ENCODE results near the gene CDRT4.

CDRT4 gene

GRCh38 chr17:15465045-15465701 lies 2.2 kb downstream of the CDRT4 start:
- Histone ChIP-seq H3K4me3 (ENCODE audit: low read depth in 1 of 2, low read length in 2 of 2) (no peak overlapping the region), H3K27ac (ENCODE audit: low read length) (no peak overlapping the region), H3K4me2 (ENCODE audit: insufficient read depth, low read length) (no peak overlapping the region), H2AFZ (ENCODE audit: low read depth, low read length) (no peak overlapping the region), H4K20me1 (ENCODE audit: insufficient read depth, low read length) (no peaks in the 10 kb centered on the region; the same call in none of the 2 replicates), H3K79me2 (ENCODE audit: insufficient read depth, low read length) (no peaks in the 10 kb centered on the region), H3K27me3 (ENCODE audit: insufficient read depth, low read length, poor library complexity) (no peaks in the 10 kb centered on the region), H3K4me1 (ENCODE audit: insufficient read depth, low read length) (no peaks in the 10 kb centered on the region), H3K9ac (ENCODE audit: low read depth, low read length) (no peak overlapping the region), H3K9me3 (ENCODE audit: insufficient read depth, low read length, severe bottlenecking) (no peaks in the 10 kb centered on the region), H3K36me3 (ENCODE audit: insufficient read depth, low read length) (no peaks in the 10 kb centered on the region)
- ATAC-seq (ENCODE audit: insufficient read depth, low read depth) (no peak), DNase-seq (no peak)
- TF ChIP-seq EZH2 (IDR thresholded peaks at IDR 0.05; ENCODE audit: borderline replicate concordance, low read depth, low read length, severe bottlenecking): no peak
- TF ChIP-seq CTCF (IDR thresholded peaks at IDR 0.05; ENCODE audit: borderline replicate concordance, extremely low read depth, low read length, poor library complexity, severe bottlenecking): no peak

GRCh38 chr17:15464231-15464985 lies 3.0 kb downstream of the CDRT4 start:
- Histone ChIP-seq H3K36me3 (ENCODE audit: insufficient read depth, low read length) (no peaks in the 10 kb centered on the region), H4K20me1 (ENCODE audit: insufficient read depth, low read length) (no peaks in the 10 kb centered on the region; the same call in 1 of the 2 replicates), H3K9ac (ENCODE audit: low read depth, low read length) (no peak overlapping the region), H2AFZ (ENCODE audit: low read depth, low read length) (no peak overlapping the region), H3K79me2 (ENCODE audit: insufficient read depth, low read length) (no peaks in the 10 kb centered on the region), H3K4me2 (ENCODE audit: insufficient read depth, low read length) (no peak overlapping the region), H3K4me1 (ENCODE audit: insufficient read depth, low read length) (no peaks in the 10 kb centered on the region), H3K27me3 (ENCODE audit: insufficient read depth, low read length, poor library complexity) (no peaks in the 10 kb centered on the region), H3K4me3 (ENCODE audit: low read depth in 1 of 2, low read length in 2 of 2) (no peak overlapping the region), H3K27ac (ENCODE audit: low read length) (no peak overlapping the region), H3K9me3 (ENCODE audit: insufficient read depth, low read length, severe bottlenecking) (no peaks in the 10 kb centered on the region)
- no peak for ATAC-seq (ENCODE audit: insufficient read depth, low read depth)
- TF ChIP-seq EZH2 (IDR thresholded peaks at IDR 0.05; ENCODE audit: borderline replicate concordance, low read depth, low read length, severe bottlenecking) (no peak), CTCF (IDR thresholded peaks at IDR 0.05; ENCODE audit: borderline replicate concordance, extremely low read depth, low read length, poor library complexity, severe bottlenecking) (no peak)
- no peak for DNase-seq

DNA sequence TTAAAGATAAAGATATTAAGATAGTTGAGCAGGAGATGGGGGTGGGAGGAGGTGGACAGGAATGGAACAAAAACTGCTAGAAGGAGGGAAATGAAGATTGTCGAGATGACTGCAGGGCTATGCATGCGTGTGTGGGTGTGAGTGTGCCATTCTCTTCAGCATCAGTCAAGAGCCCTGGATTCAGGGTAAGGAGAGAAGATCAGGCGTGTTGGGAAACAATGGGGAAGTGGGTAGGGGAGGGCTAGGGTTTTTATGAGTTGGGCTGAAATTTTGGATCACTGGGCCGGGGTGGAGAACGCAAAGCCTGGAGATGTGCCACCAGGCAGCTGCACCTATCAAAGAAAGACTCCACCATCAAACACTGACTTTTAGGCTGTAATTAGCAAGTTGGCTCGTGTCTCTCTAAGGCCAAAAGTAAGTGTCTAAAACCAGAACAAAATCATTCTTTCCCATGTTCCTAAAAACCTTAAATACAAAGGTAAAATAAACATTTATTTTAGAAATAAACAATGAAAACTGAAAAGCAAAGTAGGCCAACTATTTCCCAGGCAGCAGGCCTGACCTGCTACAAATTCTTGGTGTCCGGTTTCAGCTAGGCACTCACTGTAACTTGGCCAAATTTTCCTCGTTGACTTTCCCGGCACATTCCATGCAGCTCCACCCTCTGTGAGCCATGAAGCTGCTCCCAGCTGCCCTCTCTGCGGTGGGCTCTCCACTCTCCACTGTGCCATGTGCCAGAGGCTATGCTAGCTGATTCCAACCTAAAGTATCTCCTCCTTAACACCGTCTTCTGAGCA lies 4.2 kb downstream of the CDRT4 start:
- H3K79me2 ChIP-seq (ENCODE audit: insufficient read depth, low read length): no peaks in the 10 kb centered on the region
- H4K20me1 ChIP-seq (ENCODE audit: insufficient read depth, low read length): no peaks in the 10 kb centered on the region; the same call in 1 of the 2 replicates
- no peaks in the 10 kb centered on the region for H3K27me3 ChIP-seq (ENCODE audit: insufficient read depth, low read length, poor library complexity)
- H3K4me1 ChIP-seq (ENCODE audit: insufficient read depth, low read length): no peaks in the 10 kb centered on the region; the same call in 1 of the 2 replicates
- no peak overlapping the region for H2AFZ ChIP-seq (ENCODE audit: low read depth, low read length)
- no peaks in the 10 kb centered on the region for H3K9me3 ChIP-seq (ENCODE audit: insufficient read depth, low read length, severe bottlenecking)
- H3K4me2 ChIP-seq (ENCODE audit: insufficient read depth, low read length): no peak overlapping the region
- no peak overlapping the region for H3K9ac ChIP-seq (ENCODE audit: low read depth, low read length)
- no peak overlapping the region for H3K27ac ChIP-seq (ENCODE audit: low read length)
- no peaks in the 10 kb centered on the region for H3K36me3 ChIP-seq (ENCODE audit: insufficient read depth, low read length)
- H3K4me3 ChIP-seq (ENCODE audit: low read depth in 1 of 2, low read length in 2 of 2): no peak overlapping the region
- no peak for TF ChIP-seq EZH2 (IDR thresholded peaks at IDR 0.05; ENCODE audit: borderline replicate concordance, low read depth, low read length, severe bottlenecking)
- TF ChIP-seq CTCF (IDR thresholded peaks at IDR 0.05; ENCODE audit: borderline replicate concordance, extremely low read depth, low read length, poor library complexity, severe bottlenecking): no peak
- ATAC-seq (ENCODE audit: insufficient read depth, low read depth) (no peak), DNase-seq (no peak)

Measured in DND-41 (cell line).